ENCODE results near the gene MYH3.

DNA sequence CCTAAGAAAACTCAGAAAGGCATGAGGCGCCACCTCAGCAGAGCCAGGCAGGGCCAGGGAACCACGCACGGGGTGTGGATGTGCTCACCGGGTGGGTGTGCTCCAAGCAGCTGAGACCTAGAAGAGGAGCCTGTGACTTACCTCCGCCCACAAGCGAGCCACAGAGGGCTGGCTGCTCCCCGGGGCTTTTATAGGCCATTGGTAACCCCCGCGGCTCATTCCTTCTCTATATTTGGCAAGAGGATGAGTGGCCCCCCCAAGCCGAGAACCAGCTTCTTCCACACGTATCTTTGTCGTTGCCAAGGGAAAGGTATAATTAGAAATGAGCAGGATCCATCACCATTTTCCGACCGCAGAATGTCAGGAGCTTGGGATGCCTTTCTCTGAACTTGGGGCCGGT lies at the start of gene MYH3:
- TF ChIP-seq EZH2 (IDR thresholded peaks at IDR 0.05; ENCODE audit: low read length) = no peak
- TF ChIP-seq, protein P1, sequence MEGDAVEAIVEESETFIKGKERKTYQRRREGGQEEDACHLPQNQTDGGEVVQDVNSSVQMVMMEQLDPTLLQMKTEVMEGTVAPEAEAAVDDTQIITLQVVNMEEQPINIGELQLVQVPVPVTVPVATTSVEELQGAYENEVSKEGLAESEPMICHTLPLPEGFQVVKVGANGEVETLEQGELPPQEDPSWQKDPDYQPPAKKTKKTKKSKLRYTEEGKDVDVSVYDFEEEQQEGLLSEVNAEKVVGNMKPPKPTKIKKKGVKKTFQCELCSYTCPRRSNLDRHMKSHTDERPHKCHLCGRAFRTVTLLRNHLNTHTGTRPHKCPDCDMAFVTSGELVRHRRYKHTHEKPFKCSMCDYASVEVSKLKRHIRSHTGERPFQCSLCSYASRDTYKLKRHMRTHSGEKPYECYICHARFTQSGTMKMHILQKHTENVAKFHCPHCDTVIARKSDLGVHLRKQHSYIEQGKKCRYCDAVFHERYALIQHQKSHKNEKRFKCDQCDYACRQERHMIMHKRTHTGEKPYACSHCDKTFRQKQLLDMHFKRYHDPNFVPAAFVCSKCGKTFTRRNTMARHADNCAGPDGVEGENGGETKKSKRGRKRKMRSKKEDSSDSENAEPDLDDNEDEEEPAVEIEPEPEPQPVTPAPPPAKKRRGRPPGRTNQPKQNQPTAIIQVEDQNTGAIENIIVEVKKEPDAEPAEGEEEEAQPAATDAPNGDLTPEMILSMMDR (optimal IDR thresholded peaks at IDR 0.05 in 1 of 3, IDR thresholded peaks at IDR 0.05 in 1 of 3, conservative IDR thresholded peaks at IDR 0.05 in 1 of 3; ENCODE audit: extremely low read depth in 1 of 3, insufficient read depth in 2 of 3, low read length in 3 of 3) = no peak
